HG03460 (cell line): ENCODE measurements around the gene AKR1A1.
"Not testable (repeated sequence)": the region's sequence is repeated elsewhere in the genome, so short reads cannot be mapped to it uniquely, and the experiment has no call there.

Source experiments
- ATAC-seq: cut with Tn5 transposase; IDR thresholded peaks from one replicate; pipeline ENCODE4 v1.9.1; 2021; ENCODE audit not compliant: unreplicated experiment

The AKR1A1 gene

GRCh38 chr1:45550401-45551351 lies at the start of gene AKR1A1:
TSS of gene AKR1A1 (plus strand) at chr1:45550826. CDS start at chr1:45561795, 10,969 bp downstream.
- peak; percentile 78 for ATAC-seq

- ATAC-seq = no peak
These were observed 49.1 kb upstream of the AKR1A1 start for GRCh38 chr1:45501505-45501859.

- no peak for ATAC-seq
These were observed 46.9 kb upstream of the AKR1A1 start for GRCh38 chr1:45503462-45504360.

- no peak for ATAC-seq
These were observed 43.4 kb upstream of the AKR1A1 start for GRCh38 chr1:45507195-45507594.

GRCh38 chr1:45507893-45508292 lies 42.7 kb upstream of the AKR1A1 start:
- no peak for ATAC-seq

GRCh38 chr1:45508295-45509151 lies 42.1 kb upstream of the AKR1A1 start:
- ATAC-seq = no peak

GRCh38 chr1:45510036-45510971 lies 40.3 kb upstream of the AKR1A1 start:
- no peak for ATAC-seq

- ATAC-seq = no peak
These were observed 39.6 kb upstream of the AKR1A1 start for GRCh38 chr1:45510972-45511527.

- ATAC-seq = no peak
These were observed 38.0 kb upstream of the AKR1A1 start for GRCh38 chr1:45512641-45513054.

- ATAC-seq = not testable (repeated sequence)
These were observed 36.9 kb upstream of the AKR1A1 start for GRCh38 chr1:45513532-45514260.

GRCh38 chr1:45516036-45516435 lies 34.6 kb upstream of the AKR1A1 start:
- ATAC-seq = no peak

- ATAC-seq = no peak
These were observed 34.2 kb upstream of the AKR1A1 start for GRCh38 chr1:45516465-45516864.

- ATAC-seq = not testable (repeated sequence)
These were observed 32.3 kb upstream of the AKR1A1 start for GRCh38 chr1:45518366-45518765.

- ATAC-seq = no peak
These were observed 31.7 kb upstream of the AKR1A1 start for GRCh38 chr1:45518910-45519309.

- not testable (repeated sequence) for ATAC-seq
These were observed 30.9 kb upstream of the AKR1A1 start for GRCh38 chr1:45519774-45520173.

- ATAC-seq = peak; percentile 77
These were observed 29.0 kb upstream of the AKR1A1 start, which contains the start of gene PRDX1 for GRCh38 chr1:45521413-45522323. TSS of gene PRDX1 (minus strand) at chr1:45521884. CDS start at chr1:45519043, 2,841 bp downstream.

- no peak for ATAC-seq
These were observed 28.1 kb upstream of the AKR1A1 start for GRCh38 chr1:45522324-45523104.
